Measurements from ENCODE around the gene PSKH1. TPM values are rescaled to one million over a fixed set of nuclear protein-coding genes. Genes with fewer than 3 reads are reported as not detected.

The PSKH1 gene
- total and polyA plus RNA-seq, 9 of the 15 experiments (the other 6 are each of a cell fraction or from before 2014, with no cell fraction given), result 0.96 to 20.9 (median 9.4) TPM

- TF ChIP-seq ARID3A (IDR thresholded peaks at IDR 0.05; ENCODE audit: borderline replicate concordance, low read depth, low read length) (no peak), SP1 (CRISPR knock-in tag; IDR thresholded peaks at IDR 0.05) (peak; percentile 33), EGR1 (conservative IDR thresholded peaks at IDR 0.05) (peak; percentile 66), CREM (IDR thresholded peaks at IDR 0.05; ENCODE audit: low read depth) (0 out of 2 replicates have a peak, but pooled peaks have one; percentile 35), TEAD1 (CRISPR knock-in tag; IDR thresholded peaks at IDR 0.05) (peak in 1 of 2 experiments; percentile 59; a peak in 1 of 4 replicates), ZNF282 (CRISPR knock-in tag; IDR thresholded peaks at IDR 0.05) (no peak), ZNF551 (CRISPR knock-in tag; IDR thresholded peaks at IDR 0.05) (no peak), KDM1A (IDR thresholded peaks at IDR 0.05) (peak in 1 of 2 experiments; percentile 25; a peak in 1 of 4 replicates), ZBTB9 (CRISPR knock-in tag; IDR thresholded peaks at IDR 0.05) (0 out of 2 replicates have a peak, but pooled peaks have one; percentile 12), ZNF232 (CRISPR knock-in tag; IDR thresholded peaks at IDR 0.05) (peak; percentile 70; the same call in 1 of the 2 replicates), ETV6 (IDR thresholded peaks at IDR 0.05; ENCODE audit: borderline replicate concordance in 1 of 2, low read depth in 2 of 2, low read length in 1 of 2) (no peak), ETV6 (CRISPR knock-in tag; IDR thresholded peaks at IDR 0.05; ENCODE audit: borderline replicate concordance) (0 out of 2 replicates have a peak, but pooled peaks have one; percentile 31), BRCA1 (IDR thresholded peaks at IDR 0.05) (no peak), BRCA1 (CRISPR knock-in tag; IDR thresholded peaks at IDR 0.05) (no peak), TCF3 (CRISPR knock-in tag; IDR thresholded peaks at IDR 0.05) (peak; percentile 35), ZZZ3 (IDR thresholded peaks at IDR 0.05) (0 out of 2 replicates have a peak, but pooled peaks have one; percentile 57), ZNF224 (CRISPR knock-in tag; IDR thresholded peaks at IDR 0.05) (0 out of 2 replicates have a peak, but pooled peaks have one; percentile 53), CCNT2 (IDR thresholded peaks at IDR 0.05; ENCODE audit: borderline replicate concordance, extremely low read depth, insufficient read length, low read depth, low read length) (peak; percentile 25)
- TF ChIP-seq, protein P1, sequence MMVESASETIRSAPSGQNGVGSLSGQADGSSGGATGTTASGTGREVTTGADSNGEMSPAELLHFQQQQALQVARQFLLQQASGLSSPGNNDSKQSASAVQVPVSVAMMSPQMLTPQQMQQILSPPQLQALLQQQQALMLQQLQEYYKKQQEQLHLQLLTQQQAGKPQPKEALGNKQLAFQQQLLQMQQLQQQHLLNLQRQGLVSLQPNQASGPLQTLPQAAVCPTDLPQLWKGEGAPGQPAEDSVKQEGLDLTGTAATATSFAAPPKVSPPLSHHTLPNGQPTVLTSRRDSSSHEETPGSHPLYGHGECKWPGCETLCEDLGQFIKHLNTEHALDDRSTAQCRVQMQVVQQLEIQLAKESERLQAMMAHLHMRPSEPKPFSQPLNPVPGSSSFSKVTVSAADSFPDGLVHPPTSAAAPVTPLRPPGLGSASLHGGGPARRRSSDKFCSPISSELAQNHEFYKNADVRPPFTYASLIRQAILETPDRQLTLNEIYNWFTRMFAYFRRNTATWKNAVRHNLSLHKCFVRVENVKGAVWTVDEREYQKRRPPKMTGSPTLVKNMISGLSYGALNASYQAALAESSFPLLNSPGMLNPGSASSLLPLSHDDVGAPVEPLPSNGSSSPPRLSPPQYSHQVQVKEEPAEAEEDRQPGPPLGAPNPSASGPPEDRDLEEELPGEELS (CRISPR knock-in tag; IDR thresholded peaks at IDR 0.05; ENCODE audit: borderline replicate concordance), result peak; percentile 91
- TF ChIP-seq, protein P2, sequence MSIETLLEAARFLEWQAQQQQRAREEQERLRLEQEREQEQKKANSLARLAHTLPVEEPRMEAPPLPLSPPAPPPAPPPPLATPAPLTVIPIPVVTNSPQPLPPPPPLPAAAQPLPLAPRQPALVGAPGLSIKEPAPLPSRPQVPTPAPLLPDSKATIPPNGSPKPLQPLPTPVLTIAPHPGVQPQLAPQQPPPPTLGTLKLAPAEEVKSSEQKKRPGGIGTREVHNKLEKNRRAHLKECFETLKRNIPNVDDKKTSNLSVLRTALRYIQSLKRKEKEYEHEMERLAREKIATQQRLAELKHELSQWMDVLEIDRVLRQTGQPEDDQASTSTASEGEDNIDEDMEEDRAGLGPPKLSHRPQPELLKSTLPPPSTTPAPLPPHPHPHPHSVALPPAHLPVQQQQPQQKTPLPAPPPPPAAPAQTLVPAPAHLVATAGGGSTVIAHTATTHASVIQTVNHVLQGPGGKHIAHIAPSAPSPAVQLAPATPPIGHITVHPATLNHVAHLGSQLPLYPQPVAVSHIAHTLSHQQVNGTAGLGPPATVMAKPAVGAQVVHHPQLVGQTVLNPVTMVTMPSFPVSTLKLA (conservative IDR thresholded peaks at IDR 0.05), result peak; percentile 55 to 64; a peak in 2 of 4 replicates
These were observed 45.8 kb upstream of the PSKH1 start, which contains the start of gene CENPT (continued) for GRCh38 chr16:67847064-67847861.
